NCI-H1092 treated with DMSO at 0.1 percent for 48 hours (cell line): ENCODE data around the gene RC3H1.
"Not testable (repeated sequence)": the region's sequence is repeated elsewhere in the genome, so short reads cannot be mapped to it uniquely, and the experiment has no call there.

Experiments
- DNase-seq: peaks from one replicate; lab custom pipeline; 2025; lab: John Stamatoyannopoulos, UW

Gene RC3H1

GRCh38 chr1:174028495-174028894 is 6.3 kb upstream of the RC3H1 start:
- no peak for DNase-seq

DNA sequence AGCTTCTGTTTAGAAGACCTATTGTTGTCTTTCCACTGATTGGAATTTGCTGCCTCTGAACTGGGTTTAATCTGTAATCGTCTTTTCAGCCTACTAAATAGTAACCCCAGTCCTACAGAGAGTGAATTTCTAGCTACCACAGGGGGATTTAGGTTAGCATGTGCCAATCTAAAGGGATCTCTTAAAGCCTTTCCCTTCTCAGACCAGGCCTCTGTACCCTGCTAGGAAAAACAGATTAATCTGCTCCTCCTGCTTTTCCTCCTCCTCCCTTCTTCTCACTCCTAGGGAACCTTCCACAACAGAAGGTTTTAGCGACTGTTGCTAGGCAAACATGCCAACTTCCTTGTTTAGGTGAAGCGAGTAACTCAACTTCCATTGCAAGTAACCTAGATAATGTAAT is 1.3 kb upstream of the RC3H1 start:
- DNase-seq: peak; percentile 10

- no peak for DNase-seq
Observed at GRCh38 chr1:174022976-174023277, 770 bp upstream of the RC3H1 start.

- peak; percentile 68 for DNase-seq
Observed at GRCh38 chr1:174021591-174022079, 522 bp downstream of the RC3H1 start.

DNA sequence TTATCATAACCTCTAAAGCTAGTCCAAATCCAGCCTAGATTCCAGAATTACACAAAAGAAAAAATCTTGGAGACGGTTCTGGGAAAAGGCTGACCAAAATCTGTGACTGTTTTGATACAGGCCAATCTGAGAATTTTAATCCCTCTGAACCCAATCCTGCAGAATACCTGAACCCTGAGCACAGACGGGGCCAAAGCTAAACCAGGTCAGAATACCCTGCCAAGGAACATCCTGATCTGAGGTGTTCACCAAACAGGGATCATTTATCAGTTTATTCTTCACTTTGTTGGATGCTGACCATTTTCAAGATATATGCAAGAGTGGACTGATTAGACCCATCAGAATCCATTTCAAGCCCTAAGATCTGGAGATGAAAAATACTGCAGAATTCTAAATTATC is 3.6 kb downstream of the RC3H1 start:
- no peak for DNase-seq

GRCh38 chr1:174017231-174017970 is 4.8 kb downstream of the RC3H1 start:
- no peak for DNase-seq

DNA sequence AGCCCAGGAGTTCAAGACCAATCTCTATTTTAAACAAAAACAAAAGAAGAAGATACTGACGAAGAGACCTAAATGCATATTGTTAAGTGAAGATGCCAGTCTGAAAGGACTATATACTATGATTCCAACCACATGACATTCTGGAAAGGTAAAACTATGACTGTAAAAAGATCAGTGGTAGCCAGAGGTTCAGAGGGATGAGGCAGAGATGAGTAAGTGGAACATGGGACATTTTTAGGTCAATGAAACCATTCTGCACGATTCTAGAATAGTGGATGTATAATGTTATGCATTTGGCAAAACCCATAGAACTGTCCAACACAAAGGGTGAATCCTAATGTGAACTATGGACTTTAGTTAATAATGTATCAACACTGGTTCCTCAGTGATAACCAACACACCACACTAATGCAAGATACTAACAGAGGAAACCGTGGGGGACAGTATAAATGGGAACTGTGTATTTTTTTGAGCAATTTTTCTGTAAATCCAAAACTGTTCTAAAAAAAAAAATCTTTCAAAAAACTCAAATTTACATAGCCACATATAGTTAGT is 8.2 kb downstream of the RC3H1 start:
- no peak for DNase-seq

DNA sequence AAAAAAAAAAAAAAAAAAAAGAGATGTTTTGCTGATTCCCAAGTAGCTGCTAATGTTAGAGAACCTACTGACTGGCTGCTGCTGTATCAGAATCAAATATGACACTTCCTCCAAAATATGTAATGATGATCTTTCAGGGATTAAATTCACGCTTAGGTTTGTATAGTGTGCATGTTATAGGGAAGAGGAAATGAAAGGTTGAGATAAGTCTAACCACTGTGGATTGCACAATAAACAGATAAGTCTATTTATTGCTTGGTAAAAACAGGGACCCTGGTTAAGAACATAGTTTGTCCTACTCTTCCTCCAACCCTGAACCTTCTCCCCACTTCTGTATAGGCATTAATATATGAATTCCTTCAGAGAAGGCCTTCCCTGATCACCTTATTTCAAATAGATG is 13.2 kb downstream of the RC3H1 start:
- no peak for DNase-seq

DNA sequence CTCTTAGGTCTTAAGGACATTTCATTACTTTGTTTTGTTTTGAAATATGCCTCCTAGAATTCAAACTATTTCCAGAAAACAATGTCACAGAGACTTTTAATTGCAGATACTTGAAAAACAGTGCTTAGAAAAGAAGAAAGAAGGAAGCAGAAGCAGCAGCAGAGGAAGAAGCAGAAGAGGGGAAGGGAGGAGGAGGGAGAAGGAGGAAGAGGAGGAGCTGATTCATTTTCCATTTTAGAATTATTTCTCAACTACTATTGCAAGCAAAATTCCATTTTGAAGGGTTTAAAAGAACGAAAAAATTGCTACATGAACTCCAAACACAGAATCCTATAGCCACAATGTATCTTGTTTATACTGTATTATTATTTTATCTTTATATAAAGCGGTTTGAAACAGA is 13.9 kb downstream of the RC3H1 start:
- no peak for DNase-seq

DNA sequence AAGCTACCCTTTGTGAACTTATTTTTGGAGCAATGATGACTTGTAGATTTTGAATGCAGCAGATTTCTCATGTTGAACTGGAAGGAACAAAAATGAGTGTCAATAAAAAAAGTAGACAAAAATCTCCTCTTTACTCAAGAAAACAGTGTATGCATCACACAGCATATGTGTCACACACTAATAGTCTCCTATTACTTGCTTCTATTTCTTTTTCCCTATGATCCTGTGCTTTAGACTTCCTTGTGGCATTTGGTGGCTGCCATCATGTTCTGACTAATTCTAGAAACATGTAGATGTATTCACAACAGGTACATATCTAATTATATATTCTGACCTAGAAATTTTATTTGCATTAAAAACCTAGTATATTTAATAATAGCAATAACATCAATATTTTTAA is 14.3 kb downstream of the RC3H1 start:
- DNase-seq: no peak

DNA sequence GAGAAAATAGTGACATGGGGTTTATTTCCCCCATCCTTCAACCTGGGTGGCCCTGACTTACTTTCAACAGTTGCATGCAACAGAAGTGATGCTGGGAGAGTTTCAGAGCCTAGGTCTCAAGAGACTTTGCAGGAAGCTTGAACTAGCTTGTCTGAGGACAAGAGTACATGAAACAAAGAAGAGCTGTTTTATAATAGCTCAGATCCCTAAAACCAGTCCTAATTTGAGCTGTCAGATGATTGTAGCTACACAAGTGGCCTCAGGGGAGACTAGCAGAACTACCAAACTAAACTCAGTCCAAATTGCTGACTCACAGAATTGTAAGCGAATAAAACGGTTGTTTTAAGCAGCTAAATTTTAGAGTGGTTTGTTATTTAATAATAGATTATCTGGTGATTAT is 17.1 kb downstream of the RC3H1 start:
- DNase-seq: no peak

DNA sequence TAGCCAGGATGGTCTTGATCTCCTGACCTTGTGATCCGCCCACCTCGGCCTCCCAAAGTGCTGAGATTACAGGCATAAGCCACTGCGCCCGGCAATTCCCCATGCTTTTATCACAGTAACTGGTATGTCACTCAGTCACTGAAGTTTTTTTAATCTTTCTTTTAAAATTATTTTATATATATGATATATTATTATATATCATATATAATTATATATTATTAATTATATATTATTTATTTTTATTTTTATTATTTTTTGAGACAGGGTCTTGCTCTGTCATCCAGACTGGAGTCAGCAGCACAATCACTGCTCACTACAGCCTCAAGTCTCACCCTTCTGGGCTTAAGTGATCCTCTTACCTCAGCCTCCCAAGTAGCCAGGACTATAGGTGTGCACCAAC is 18.3 kb downstream of the RC3H1 start:
- no peak for DNase-seq

DNA sequence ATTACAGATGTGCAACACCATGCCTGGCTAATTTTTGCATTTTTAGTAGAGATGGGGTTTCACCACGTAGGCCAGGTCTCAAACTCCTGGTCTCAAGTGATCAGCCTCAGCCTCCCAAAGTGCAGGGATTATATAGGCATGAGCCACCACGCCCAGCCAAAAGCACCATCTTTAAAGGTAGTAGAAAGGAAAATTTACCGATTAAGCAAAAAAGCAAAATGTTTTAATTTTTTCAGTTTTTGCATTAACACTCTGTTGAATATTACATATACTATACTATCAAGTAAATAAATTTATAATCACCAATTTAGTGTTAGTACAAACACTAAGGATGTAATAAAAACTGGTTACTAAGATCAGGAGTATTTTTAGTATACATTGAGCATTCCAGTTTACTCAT is 20.6 kb downstream of the RC3H1 start:
- DNase-seq: no peak

DNA sequence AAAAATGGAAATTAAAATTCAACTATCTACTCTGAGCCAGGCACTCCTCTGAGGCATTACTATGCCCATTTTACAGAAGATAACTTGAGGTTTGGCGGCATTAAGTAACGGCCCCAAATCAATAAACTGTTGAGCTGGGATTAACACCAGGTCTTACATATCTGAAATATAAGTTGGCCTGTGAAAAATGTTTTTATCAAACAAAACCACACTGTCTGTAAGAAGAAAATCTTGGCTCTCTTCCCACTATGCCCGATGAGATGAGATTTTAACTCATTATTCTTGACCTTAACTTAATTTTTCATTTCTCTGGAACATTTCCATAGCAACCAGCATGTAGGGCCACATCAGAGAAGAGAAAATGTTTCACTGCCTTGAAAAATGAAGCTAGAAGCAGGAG is 21.8 kb downstream of the RC3H1 start:
- DNase-seq: no peak

- no peak for DNase-seq
Observed at GRCh38 chr1:173997791-173998190, 24.4 kb downstream of the RC3H1 start.

DNA sequence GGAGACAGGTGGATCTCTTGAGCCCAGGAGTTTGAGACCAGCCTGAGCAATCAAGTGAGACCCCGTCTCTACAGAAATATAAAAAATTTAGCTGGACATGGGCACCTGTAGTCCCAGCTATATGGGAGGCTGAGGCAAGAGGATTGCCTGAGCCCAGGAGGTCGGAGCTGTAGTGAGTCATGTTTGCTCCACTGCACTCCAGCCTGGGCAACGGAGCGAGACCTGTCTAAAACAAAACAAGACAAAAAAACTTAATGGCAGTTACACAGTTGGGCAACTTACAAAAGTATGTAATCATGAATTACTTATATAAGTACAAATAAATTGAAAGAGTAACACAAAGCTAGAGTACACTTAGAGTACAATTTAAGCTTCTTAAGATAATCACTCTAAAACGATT is 25.2 kb downstream of the RC3H1 start:
- DNase-seq: no peak

DNA sequence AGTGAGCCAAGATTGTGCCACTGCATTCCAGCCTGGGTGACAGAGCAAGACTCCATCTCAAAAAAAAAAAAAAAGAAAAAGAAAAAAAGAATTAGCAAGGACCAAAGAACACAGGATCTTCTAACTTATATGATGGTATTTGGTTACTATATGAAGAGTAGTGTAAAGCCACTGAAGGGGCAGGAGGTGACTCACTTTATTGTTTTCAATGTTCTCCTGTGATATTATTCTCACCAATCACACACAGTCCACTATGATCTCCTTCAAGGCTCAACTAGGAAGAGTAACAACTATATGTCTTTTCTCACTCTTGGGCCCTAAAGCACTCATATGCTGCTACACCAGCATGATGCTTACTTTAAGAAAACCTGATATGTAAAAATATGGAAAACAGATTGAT is 26.7 kb downstream of the RC3H1 start:
- no peak for DNase-seq

DNA sequence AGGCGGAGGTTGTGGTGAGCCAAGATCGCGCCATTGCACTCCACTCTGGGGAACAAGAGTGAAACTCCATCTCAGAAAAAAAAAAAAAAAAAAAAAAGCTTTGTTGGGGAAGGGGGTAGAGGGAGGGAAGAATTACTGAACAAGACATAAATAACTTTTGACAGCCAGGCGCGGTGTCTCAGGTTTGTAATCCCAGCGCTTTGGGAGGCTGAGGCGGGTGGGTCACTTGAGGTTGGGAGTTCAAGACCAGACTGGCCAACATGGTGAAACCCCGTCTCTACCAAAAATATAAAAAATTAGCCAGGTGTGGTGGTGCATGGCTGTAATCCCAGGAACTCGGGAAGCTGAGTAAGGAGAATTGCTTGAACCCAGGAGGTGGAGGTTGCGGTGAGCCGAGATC is 28.2 kb downstream of the RC3H1 start:
- DNase-seq: not testable (repeated sequence)

- no peak for DNase-seq
Observed at GRCh38 chr1:173988068-173988467, 34.1 kb downstream of the RC3H1 start.

GRCh38 chr1:173986951-173987350 is 35.2 kb downstream of the RC3H1 start:
- no peak for DNase-seq

DNA sequence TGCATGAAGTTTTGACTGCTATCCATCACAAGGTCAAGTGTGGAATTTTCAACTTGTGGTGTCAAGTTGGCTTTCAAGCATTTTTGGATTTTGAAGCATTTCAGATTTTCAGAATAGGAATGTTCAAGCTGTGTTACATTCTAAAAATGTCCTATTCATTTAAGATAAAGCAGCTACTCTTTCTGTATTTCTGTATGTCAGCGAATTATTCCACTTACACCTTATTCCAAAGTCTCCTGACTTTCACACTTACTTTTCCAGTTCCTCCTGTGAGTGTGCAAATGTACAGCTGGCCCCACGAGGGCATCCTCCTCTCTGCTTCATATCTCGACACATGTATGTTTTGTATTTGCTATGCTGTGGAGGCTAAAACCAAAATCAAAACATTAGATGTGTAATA is 51.9 kb downstream of the RC3H1 start:
- DNase-seq: no peak

DNA sequence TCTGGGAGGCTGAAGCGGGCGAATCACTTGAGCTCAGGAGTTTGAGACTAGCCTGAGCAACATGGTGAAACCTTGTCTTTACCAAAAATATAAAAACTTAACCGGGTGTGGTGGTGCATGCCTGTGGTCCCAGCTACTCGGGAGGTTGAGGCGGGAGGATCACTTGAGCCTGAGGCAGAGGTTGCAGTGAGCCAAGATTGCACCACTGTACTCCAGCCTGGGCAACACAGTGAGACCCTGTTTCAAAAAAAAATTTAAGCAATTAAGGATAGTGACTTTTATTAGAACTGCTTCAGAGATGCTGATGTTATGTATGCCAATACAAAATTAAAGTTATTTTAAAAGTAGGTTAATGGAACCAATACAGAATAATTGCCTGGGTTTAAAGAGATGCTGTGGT is 56.3 kb downstream of the RC3H1 start:
- DNase-seq: not testable (repeated sequence)

DNA sequence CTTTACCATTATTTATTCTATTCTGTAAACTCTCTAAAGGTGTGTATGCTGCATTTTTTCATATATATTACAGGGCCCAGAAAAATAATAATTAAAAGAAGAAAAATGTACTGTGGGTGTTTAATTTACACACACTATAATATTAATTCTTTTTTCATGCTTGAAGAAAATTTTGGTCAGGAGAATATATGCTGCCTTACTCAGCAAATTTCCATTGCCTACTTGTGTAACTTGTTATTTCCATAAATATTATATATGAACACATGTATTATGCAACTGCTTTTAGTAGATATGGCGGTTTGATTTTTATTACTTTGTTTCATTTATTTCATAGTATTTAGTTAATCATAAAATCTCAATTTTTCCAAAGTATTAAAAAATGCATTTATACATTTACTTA is 58.7 kb downstream of the RC3H1 start:
- no peak for DNase-seq

- DNase-seq: no peak
Observed at GRCh38 chr1:173960625-173961024, 61.5 kb downstream of the RC3H1 start.
